ENCODE results near the gene CAGE1.
A peak's percentile ranks its signal among the peaks of the same experiment; 100 is the strongest.

The CAGE1 gene

DNA sequence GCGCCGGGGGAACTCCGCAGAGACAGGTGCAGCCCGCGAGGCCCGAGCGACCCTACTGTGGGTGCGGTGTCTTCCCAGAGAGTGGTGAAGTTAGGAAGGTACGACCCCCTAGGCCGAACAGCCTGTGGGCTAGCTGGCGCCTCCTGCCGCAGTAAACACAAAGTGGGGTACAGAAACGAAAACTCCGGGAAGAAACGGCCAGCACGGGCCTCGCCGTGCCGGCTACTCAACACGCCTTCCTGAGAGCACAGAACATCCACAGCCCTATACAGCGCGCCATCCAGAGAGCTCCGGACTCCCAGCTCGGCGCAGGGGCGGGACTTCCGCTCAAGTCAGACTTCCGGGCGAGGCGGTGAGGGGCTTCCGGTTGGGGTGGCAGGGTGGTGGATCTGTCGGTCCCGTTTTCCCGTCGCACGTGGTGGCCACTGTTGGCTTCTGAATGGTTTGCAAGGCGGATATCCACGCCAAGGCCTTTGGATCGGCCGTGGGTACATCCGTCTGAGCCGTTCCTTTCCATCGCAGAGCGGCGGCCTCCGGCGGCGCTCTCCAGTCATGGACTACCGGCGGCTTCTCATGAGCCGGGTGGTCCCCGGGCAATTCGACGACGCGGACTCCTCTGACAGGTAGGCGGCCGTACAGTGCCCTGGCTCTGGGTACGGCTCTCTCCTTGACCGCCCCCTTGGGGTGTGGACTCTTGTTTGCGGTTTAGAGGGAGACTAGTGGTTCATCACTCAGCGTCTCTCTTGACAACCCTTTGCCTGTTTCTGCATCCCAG, at the start of gene CAGE1, which contains the start of gene RIOK1:
TSS of gene CAGE1 (minus strand) at position 292 of the 775 bp plus-strand sequence. CDS start 2,569 bp downstream, outside the sequence.
TSS of gene RIOK1 (plus strand) at position 358 of the 775 bp plus-strand sequence. CDS start at position 553, 195 bp downstream.
- DNase-seq (ENCODE audit: low spot score), result peak; percentile 93

DNA sequence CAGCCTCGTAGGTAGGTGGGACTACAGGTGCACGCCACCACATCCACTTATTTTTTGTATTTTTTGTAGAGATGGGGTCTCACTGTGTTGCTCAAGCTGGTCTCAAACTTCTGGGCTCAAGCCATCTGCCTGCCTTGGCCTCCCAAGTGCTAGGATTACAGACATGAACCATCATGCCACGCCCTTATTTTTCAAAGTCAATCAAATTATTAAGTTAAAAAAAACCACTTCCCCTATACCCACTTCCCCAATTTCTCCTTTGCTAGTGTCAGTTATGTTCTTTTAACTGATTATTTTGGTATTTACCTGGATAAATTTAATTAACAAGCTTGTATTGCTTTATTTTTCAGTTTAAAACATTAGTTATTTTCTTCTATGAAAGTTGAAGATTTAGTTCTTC, 49.7 kb upstream of the CAGE1 start:
- no peak for DNase-seq (ENCODE audit: low spot score)

DNA sequence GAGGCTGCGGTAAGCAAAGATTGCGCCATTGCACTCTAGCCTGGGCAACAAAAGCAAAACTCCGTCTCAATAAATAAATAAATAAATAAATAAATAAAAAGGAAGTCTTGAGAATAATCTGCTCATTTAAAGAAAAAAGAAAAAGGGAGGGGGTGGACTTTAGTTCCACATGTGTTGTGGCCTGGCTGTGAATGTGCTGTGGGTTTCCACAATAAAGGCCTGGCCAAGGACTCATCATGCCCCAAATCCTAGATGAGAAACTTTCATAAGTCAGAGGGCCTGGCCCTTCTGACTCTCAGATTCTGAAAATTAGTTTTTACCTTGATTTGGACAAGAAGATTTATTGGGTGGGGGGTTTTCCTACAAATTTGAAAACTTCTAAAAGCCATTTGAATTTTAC, 48.5 kb upstream of the CAGE1 start:
- no peak for DNase-seq (ENCODE audit: low spot score)

DNA sequence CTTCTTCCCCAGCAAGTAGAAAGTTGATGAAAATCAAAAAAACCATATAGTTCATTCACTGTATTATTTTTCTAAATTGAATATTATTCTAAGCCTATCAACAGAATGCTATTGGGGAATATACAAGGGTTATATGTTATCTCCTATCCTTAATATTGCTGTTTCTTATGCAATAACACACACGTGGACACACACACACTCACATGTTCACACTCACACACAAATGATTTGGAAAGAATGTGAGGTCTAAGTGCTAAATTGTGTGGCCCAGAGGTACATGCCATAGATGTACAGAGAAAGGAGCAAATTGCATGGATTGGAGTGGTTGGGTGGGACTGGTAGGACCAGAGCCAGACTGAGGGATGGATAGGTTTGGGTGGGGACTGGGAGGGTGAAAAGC, 45.1 kb upstream of the CAGE1 start:
- no peak for DNase-seq (ENCODE audit: low spot score)

DNA sequence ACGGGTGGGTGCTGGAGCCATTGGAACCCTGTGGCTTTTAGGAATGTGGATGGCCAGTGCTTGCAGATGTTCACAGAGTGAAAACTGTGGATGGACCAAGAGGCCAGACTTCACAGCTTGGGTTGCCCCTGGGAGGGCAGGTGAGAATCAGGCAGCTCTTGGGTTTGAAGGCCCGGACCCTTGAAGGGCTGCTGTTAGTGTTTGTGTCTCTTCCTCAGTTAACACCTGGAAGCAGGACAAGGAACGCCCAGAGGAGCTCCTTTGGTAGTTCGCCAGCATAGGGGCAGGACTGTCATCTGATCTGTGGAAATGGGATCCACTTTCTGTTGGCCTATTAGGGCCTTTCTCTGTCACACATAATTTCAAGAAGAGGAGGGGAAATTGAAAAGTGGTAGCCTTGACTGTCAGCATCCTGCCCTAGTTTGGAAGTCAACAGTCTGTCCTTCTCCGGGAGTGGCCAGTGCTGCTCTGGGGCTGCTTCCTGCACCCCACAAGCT, 43.6 kb upstream of the CAGE1 start:
- peak; percentile 13 for DNase-seq (ENCODE audit: low spot score)

DNA sequence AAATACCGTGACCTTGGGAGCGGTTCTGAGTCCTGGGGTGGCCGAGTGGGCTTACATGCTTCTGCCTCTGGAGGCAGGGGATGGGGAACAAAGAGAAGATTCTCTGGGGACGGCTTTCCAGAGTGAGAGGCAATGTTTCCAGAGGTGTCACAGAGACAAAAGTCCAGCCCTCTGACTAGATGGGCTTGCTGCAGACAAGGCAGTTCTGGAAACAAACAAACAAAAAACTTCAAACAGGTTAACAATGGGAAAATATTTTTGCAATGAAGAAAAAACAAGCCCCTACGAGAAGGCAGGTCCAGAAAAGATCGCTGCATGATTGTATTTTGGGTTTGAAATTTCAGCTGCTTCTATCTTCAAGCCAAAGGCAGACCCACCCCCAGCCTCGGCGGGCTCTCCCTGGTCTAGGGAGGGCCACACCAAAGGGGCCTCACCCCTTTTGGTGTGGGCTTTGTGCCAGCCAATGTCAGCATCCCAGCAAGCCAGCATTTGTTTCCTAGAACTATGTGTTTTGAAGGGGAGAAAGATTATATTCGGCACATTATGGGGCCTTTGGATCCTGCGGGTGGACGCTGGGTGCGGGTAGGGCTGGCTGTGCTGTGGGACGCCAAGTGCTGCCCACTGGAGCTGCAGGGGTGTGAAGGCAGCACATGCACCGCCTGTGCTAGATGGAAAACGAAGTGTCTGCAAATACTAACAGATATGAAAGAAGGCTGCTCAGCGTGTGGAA, 43.0 kb upstream of the CAGE1 start:
- no peak for DNase-seq (ENCODE audit: low spot score)

DNA sequence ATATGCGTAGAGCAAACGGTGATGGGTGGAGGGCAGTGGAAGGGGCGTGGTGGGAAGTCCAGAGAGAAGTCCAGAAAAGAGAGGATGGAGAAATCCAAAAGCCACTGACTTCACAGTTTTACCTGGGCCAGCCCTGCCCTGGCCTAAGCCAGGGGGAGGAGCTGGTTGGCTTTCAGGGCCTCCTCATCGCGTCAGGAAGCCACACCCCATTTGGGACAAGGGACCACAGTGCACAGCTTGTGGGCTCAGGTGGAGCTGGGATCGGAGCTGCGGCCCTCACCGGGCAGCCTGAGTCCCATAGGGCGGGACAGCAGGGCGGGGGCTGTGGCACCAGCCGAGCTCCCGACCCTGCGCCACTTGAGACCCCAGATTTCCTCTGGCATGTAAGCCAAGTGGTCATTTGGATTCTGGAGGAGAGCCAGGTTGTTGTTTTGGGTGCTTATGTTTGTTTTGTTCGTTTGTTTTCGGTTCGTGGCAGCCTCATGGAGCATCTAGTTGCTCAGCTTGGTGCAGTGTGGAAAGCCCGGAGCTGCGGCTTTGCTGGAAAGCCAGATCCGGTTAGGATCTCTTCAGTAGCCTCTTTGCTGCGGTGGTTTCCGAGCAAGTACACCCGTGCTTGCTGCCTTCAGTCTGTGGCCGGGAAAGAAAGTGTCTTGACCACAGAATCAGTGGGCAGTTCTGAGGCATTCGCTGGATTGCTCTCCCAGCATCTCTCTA, 42.3 kb upstream of the CAGE1 start:
- DNase-seq (ENCODE audit: low spot score), result peak; percentile 78

DNA sequence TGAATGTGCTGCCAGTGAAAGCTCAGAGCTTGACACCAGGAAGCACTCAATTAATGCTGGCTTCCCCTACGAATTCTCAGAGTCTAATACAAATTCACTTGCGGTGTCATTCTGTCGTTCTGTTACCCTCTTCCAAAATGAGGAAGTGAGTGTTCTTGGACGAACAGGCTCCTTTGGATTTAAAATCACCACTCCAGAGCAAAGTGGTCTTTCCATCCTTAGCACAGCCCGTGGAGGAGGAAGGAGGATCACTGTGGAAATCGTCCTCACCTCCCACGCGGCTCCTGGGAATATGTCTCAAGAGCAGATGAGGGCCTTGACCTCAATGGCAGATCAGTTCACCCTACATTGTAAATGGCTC, 41.8 kb upstream of the CAGE1 start:
- DNase-seq (ENCODE audit: low spot score), result no peak

DNA sequence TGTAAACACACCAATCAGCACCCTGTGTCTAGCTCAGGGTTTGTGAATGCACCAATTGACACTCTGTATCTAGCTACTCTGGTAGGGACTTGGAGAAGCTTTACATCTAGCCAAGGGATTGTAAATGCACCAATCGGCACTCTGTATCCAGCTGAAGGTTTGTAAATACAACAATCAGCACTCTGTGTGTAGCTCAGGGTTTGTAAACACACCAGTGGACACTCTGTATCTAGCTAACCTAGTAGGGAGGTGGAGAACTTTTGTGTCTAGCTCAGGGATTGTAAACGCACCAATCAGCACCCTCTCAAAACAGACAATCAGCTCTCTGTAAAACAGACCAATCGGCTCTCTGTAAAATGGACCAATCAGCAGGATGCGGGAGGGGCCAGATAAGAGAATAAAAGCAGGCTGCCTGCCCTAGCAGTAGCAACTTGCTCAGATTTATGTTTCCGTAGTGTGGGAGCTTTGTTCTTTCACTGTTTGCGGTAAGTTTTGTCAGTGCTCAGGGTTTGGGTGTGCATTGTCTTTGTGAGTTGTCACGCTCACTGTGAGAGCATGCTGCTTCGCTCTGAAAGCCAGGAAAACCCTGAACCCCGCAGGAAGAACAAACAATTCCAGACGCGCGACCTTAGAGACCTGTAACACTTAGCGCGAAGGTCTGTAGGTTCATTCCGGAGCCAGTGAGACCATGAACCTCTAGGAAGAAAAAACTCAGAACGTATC, 37.1 kb upstream of the CAGE1 start:
- no peak for DNase-seq (ENCODE audit: low spot score)

DNA sequence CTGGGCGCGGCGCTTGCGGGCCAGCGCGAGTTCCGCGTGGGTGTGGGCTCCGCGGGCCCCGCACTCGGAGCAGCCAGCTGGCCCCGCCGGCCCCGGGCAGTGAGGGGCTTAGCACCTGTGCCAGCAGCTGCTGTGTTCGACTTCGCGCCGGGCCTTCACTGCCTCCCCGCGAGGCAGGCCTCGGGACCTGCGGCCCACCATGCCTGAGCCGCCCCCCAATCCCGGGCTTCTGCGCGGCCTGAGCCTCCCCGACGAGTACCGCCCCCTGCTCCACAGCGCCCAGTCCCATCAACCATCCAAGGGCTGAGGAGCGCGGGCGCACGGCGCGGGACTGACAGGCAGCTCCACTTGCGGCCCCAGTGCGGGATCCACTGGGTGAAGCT, 36.3 kb upstream of the CAGE1 start:
- DNase-seq (ENCODE audit: low spot score), result no peak

DNA sequence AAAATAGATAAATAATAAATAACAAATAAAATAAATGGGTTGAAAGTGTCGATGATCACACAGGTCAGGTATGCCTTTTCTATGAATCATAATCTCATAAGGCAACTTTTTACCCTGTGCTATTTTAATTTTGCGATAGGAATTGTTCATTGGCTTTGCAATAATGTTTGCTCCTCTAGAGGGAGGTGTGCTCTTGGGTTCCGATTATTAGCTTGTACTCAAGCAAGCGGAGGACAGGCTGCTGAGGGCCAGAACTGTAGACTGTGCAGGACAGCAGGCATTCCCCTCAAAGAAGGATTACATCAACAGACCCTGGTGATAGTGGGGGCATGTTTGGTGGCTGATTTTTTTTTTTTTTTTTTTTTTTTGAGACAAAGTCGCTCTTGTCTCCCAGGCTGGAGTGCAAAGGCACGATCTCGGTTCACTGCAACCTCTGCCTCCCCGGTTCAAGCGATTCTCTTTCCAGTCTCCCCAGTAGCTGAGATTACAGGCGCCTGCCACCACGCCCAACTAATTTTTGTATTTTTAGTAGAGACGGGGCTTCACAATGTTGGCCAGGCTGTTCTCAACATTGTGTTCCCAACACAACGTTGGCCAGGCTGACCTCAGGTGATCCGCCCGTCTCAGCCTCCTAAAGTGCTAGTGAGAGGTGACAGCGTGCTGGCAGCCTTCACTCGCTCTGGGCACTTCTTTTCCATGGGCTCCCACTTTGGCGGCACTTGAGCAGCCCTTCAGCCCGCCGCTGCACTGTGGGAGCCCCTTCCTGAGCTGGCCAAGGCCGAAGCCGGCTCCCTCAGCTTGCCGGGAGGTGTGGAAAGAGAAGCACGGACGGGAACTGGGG, 35.6 kb upstream of the CAGE1 start:
- peak; percentile 50 for DNase-seq (ENCODE audit: low spot score)

DNA sequence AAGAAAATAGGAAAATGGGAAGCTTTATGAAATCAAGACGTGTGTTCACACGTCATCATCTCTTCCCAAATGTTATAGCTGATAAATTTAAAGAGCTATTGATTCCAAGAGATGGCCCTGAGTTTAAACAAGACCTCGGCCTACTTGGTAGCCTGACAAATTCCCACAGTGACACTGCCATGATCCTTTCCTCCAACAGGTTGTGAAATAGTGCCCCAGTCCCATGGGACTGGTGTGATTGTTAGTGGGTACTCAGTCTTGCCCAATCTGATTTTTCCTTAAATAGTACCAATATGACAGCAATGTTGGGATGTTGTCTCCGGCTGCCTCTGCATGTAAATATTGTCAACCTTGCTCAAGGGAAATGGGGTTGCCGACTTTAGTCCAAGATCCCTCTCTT, 34.5 kb upstream of the CAGE1 start:
- no peak for DNase-seq (ENCODE audit: low spot score)

DNA sequence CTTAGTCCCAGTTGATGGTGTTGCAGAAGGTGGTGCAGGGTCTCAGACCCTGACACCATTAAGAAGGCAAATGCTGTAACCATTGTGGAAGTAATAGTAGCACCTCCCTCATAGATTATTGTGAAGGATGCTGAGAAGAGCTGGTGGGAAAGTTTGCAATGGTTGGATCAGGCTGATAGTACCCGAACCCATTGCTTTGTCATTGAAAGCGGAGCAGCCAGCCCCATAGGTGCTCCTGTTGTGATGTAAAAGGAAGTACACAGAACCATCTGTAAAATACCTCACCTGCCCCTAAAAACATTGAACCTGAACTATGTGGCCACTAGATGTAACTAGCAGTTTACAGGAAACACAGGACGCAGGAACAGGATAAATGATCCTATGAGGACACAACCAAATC, 31.5 kb upstream of the CAGE1 start:
- DNase-seq (ENCODE audit: low spot score), result no peak

DNA sequence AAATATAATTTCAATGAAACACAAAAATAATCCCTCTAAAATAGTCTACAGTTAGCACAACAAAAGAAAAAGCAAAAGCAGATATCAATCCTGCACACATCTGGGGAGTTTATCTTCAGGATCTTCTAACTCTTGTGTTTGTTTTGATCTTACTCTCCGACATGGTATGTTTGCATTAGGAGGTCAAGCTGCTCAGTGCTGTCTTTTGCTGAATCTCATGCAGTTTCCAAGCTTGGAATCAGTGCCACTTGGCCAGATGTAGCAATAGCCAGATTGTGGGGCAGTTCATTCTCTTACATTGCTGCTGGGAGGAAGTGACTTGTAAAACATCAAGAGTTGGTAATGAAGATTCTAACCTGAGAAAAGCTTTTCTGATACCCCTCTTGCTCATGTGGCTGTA, 29.5 kb upstream of the CAGE1 start:
- DNase-seq (ENCODE audit: low spot score), result no peak

DNA sequence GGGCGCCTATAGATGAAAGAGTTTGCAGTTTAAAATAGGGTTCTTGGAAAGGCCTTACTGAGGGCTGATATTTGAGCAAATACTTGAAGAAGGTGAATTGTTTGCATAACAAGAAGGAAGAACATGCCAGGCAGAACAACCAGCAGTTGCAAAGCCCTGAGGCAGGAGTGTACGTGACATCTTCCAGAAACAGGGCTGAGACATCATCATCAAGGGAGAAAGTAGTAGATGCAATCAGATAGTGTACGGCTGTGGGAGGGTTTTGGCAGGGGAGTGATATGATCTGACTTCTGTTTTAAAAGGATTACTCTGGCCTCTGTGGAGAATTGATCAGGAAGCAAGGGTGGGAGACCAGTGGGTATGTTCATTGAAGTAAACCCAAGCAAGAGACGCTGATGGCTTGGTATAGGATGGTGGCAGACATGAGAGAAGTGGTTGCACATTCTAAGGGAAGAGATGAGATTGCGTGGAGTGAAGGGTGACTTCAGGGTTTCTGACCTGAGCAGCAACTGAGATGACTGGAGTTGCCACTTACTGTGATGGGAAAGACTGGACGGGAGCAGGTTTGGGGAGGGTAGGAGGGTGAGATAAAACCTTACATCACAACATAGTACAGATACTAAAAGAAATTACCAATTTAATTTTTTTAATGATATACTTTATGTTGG, 28.8 kb upstream of the CAGE1 start:
- no peak for DNase-seq (ENCODE audit: low spot score)

DNA sequence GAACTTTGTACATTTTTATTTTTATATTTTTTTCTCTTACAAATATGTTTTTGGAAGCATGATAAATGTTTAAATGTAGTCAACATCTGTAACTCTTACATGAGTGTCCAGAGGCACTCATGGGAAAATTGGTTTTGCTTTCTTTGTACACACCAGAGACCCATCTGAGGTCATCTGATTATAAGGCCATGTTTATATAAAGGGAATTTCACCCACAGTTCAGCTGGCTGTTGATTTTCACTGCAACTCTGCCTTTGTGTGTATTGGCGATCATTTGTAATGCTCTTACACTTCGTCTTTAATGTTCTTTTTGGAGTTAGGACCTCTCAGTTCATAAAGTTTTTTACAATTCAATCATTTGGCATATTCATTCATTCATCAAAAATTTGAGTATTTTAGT, 28.1 kb upstream of the CAGE1 start:
- DNase-seq (ENCODE audit: low spot score), result no peak

DNA sequence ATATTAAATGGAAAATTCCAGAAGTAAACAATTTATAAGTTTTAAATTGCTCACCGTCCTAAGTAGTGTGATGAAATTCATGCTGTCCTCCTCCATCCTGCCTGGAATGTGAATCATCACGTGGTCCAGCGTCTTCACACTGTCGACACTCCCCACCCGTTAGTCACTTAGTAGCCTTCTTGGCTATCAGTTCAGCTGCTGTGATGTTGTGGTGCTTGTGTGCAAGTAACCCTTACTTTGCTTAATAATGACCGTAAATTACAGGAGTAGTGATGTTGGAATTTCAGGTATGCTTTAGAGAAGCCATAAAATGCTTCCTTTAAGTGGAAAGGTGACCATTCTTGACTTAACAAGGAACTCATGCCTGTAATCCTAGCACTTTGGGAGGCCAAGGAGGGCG, 25.3 kb upstream of the CAGE1 start:
- DNase-seq (ENCODE audit: low spot score), result peak; percentile 31

DNA sequence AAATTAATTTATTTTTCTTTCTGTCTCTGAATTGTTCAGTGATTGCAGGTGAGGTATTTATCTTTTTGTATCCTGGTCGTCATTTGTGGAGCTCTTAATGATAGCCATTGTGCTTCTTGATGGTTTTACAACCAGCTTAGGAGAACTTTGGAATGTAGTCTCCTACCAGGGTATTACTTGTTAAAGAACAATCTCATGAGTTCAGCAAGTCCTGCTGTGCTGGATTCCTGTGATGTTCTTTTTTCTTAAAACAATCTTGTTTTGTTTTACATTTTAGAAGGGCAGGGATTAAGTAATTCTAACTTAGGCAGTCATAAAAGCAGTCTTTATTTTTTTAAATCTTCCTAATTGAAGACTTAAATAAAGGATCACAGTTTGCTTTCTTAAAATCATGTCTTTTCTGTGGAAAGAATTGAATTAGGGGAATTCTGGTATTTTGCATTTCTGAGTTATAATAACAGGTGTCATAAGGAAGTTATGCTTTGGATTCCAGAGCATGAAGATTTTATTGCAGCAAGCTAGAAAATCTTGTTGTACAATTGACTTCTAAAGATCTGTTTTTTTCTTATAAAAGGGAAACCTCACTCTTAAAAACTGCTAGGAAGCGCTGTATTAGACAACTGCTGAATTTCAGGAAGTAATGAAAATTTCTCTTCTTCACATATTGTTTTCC, 23.7 kb upstream of the CAGE1 start:
- no peak for DNase-seq (ENCODE audit: low spot score)

DNA sequence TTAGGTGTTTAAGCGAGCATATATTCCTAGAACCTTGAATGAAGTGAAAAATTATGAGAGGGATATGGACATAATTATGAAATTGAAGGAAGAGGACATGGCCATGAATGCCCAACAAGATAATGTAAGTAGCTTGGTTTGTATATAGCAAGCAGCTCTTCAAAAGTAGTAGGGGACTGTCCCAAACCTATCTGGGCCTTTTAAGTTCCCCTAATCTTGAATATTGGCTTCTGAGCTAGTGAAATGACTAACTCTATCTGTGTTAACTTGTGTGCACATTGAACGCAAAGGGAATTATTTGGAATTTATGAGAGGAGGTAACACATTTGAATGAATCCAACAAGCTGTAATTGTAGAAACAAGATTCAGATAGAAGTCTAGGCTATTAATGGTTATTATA, 21.8 kb upstream of the CAGE1 start:
- no peak for DNase-seq (ENCODE audit: low spot score)

DNA sequence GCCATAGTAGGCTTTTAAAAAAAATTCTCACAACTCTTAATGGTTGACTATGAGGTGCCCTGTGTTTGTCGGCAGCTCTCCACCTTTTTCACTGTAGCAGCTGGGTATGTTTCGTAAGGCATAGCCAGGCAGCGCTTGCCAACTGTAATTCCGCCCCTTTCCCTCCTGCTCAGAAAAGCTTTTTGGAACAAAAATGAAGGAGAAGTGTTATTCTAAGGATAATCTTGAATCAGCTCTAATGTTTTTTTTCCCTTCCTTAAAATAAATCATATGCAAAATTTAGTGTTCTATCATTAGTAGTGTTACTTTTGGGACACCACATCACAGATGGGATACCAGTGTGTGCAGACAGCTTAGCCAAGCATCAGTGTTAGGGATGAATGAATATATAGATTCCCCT, 21.3 kb upstream of the CAGE1 start:
- no peak for DNase-seq (ENCODE audit: low spot score)

All from SW480 (cell line).